SK-N-SH (cell line): ENCODE data around the gene RBM44.

Experiments used
- CHD2 ChIP-seq: fragments of 150-350 bp; IDR thresholded peaks from 2 replicates; pipeline ENCODE4 v1.6.1; 2018; ENCODE audit warnings: low read length; ENCODE audit not compliant: partially characterized antibody
- CTCF ChIP-seq: fragments of 200-600 bp; sonication (generic); IDR thresholded peaks from 2 replicates; pipeline ENCODE4 v1.6.1; 2017; ENCODE audit warnings: antibody characterized with exemption, mild to moderate bottlenecking, moderate library complexity
- EP300 ChIP-seq, 2 experiments: IDR thresholded peaks; 2 replicates each; pipeline versions ENCODE4 v1.4.0 to v1.6.1; 2012; ENCODE audit warnings: borderline replicate concordance in 1 of 2, low read depth in 1 of 2, low read length in 1 of 2
- RFX5 ChIP-seq: IDR thresholded peaks from 2 replicates; pipeline ENCODE4 v1.6.1; 2012; ENCODE audit warnings: mild to moderate bottlenecking, improper control_type of control experiment, low read length

GRCh38 chr2:237863689-237864443 is 65.3 kb downstream of the RBM44 start:
- TF ChIP-seq EP300 (IDR thresholded peaks at IDR 0.05; ENCODE audit: borderline replicate concordance in 1 of 2, low read depth in 1 of 2, low read length in 1 of 2) (no peak), CTCF (no peak), RFX5 (no peak), CHD2 (no peak)
